IMR-90 (cell line): ENCODE results near the gene RPS6KA4.

Experiments used
- CEBPB ChIP-seq: IDR thresholded peaks from 2 replicates; pipeline ENCODE4 v1.6.1; 2012; ENCODE audit warnings: low read depth, low read length, improper control_type of control experiment
- MAFK ChIP-seq: IDR thresholded peaks from 2 replicates; pipeline ENCODE4 v1.6.1; 2012; ENCODE audit warnings: low read depth, low read length, improper control_type of control experiment
- MAZ ChIP-seq: IDR thresholded peaks from 2 replicates; pipeline ENCODE4 v1.6.1; 2012; ENCODE audit warnings: low read depth, mild to moderate bottlenecking, low read length, improper control_type of control experiment, moderate library complexity, borderline replicate concordance
- NFE2L2 ChIP-seq: fragments of 150-350 bp; IDR thresholded peaks from 2 replicates; pipeline ENCODE4 v1.6.1; 2016; ENCODE audit warnings: low read depth, mild to moderate bottlenecking, low read length
- POLR2A ChIP-seq: IDR thresholded peaks from 2 replicates; pipeline ENCODE4 v1.6.1; 2012; ENCODE audit warnings: mild to moderate bottlenecking, low read depth, low read length
- RAD21 ChIP-seq: IDR thresholded peaks from 2 replicates; pipeline ENCODE4 v1.6.1; 2012; ENCODE audit warnings: low read length, improper control_type of control experiment
- TF ChIP-seq, protein P1 (sequence below): conservative IDR thresholded peaks from 2 replicates; pipeline ENCODE4 v1.5.1; 2012; ENCODE audit warnings: mild to moderate bottlenecking, low read depth, low read length, improper control_type of control experiment
- TF ChIP-seq, protein P2 (sequence below): fragments of 150-350 bp; IDR thresholded peaks from 2 replicates; pipeline ENCODE4 v1.6.1; 2016; ENCODE audit warnings: low read depth, mild to moderate bottlenecking, low read length, moderate library complexity, borderline replicate concordance
- TF ChIP-seq, protein P3 (sequence below): fragments of 150-350 bp; IDR thresholded peaks from 2 replicates; pipeline ENCODE4 v1.6.1; 2017; ENCODE audit warnings: mild to moderate bottlenecking, antibody characterized with exemption, low read length, low read depth

DNA sequence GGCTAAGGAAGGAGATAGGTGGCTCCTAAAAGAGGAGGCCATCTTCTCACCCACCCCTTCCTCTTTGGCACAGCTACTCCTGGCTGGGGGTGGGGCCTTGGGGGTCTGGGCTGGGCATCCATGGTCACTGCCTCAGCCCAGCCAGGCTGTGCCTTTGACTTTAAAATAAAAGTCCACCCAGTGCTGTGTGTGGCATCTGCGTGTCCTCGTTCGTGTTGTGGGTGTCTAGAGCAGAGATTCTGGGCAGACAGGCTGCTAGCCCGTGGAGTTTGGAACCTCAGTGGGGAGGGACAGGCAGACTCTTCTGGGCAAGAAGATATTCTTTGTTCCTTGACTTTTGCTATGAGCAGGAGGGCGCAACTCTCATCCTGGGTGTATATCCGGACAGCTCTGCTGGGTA, 13.1 kb downstream of the RPS6KA4 start:
- TF ChIP-seq, protein P1, sequence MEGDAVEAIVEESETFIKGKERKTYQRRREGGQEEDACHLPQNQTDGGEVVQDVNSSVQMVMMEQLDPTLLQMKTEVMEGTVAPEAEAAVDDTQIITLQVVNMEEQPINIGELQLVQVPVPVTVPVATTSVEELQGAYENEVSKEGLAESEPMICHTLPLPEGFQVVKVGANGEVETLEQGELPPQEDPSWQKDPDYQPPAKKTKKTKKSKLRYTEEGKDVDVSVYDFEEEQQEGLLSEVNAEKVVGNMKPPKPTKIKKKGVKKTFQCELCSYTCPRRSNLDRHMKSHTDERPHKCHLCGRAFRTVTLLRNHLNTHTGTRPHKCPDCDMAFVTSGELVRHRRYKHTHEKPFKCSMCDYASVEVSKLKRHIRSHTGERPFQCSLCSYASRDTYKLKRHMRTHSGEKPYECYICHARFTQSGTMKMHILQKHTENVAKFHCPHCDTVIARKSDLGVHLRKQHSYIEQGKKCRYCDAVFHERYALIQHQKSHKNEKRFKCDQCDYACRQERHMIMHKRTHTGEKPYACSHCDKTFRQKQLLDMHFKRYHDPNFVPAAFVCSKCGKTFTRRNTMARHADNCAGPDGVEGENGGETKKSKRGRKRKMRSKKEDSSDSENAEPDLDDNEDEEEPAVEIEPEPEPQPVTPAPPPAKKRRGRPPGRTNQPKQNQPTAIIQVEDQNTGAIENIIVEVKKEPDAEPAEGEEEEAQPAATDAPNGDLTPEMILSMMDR, result no peak
- TF ChIP-seq RAD21, result no peak
- TF ChIP-seq, protein P2, sequence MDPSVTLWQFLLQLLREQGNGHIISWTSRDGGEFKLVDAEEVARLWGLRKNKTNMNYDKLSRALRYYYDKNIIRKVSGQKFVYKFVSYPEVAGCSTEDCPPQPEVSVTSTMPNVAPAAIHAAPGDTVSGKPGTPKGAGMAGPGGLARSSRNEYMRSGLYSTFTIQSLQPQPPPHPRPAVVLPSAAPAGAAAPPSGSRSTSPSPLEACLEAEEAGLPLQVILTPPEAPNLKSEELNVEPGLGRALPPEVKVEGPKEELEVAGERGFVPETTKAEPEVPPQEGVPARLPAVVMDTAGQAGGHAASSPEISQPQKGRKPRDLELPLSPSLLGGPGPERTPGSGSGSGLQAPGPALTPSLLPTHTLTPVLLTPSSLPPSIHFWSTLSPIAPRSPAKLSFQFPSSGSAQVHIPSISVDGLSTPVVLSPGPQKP, result no peak
- TF ChIP-seq NFE2L2, result no peak
- no peak for TF ChIP-seq POLR2A
- no peak for TF ChIP-seq MAZ
- TF ChIP-seq, protein P3, sequence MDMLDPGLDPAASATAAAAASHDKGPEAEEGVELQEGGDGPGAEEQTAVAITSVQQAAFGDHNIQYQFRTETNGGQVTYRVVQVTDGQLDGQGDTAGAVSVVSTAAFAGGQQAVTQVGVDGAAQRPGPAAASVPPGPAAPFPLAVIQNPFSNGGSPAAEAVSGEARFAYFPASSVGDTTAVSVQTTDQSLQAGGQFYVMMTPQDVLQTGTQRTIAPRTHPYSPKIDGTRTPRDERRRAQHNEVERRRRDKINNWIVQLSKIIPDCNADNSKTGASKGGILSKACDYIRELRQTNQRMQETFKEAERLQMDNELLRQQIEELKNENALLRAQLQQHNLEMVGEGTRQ, result no peak
- no peak for TF ChIP-seq MAFK
- TF ChIP-seq CEBPB, result no peak
